Measurements from ENCODE around the gene KCND3. TPM values are rescaled to one million over a fixed set of nuclear protein-coding genes. Genes with fewer than 3 reads are reported as not detected.

The KCND3 gene
- total and polyA plus RNA-seq, 2 donors (not counting 3 experiments of a cell fraction or from before 2014, with no cell fraction given) = 0.03 TPM; not detected in 1

GRCh38 chr1:112027696-112028095, 38.2 kb upstream of the KCND3 start:
- H3K4me3 ChIP-seq (replicated peaks in 1 of 3; ENCODE audit: insufficient read depth in 1 of 3, low read depth in 1 of 3, low read length in 3 of 3) = no peak overlapping the region
- FAIRE-seq (no peak), DNase-seq (ENCODE audit: low read depth, low spot score) (no peak)
- no peak overlapping the region for H3K27ac ChIP-seq (ENCODE audit: insufficient read depth, low read depth, low read length)
- dilution Hi-C loops (cut with MboI; ENCODE audit: extremely low pct_ligation_motif_present, low sequenced_read_pairs) = no loop called here
- POLR2A ChIA-PET = no interaction called here
- CTCF ChIA-PET = no interaction called here
- H3K9me1 ChIP-seq (replicated peaks; ENCODE audit: control insufficient read depth, extremely low read depth, insufficient read depth, low read length) = no peaks in the 10 kb centered on the region
- H4K20me1 ChIP-seq (replicated peaks; ENCODE audit: control insufficient read depth, extremely low read depth, insufficient read depth, low read length) = no peaks in the 10 kb centered on the region
- no peak overlapping the region for H3K9ac ChIP-seq (replicated peaks; ENCODE audit: extremely low read depth, insufficient read depth, low read length)
- no TSS peak for BruUV-seq (replicated peaks)
- H3K27me3 ChIP-seq (ENCODE audit: control insufficient read depth in 2 of 2, insufficient read depth in 2 of 2, low read length in 2 of 2) = no peaks in the 10 kb centered on the region
- no peak overlapping the region for H3K4me2 ChIP-seq (ENCODE audit: insufficient read depth, low read length)
- no peaks in the 10 kb centered on the region for H3K4me1 ChIP-seq (ENCODE audit: control insufficient read depth, extremely low read depth, insufficient read depth, low read length)
- intact Hi-C loops (cut with micrococcal nuclease) = no loop called here
- TF ChIP-seq FOS (IDR thresholded peaks at IDR 0.05; ENCODE audit: borderline replicate concordance, insufficient read depth, low read length) (no peak), MAX (IDR thresholded peaks at IDR 0.05; ENCODE audit: insufficient read depth, insufficient read length) (no peak), POLR2A (IDR thresholded peaks at IDR 0.05; ENCODE audit: low read depth, low read length) (no peak), GATA2 (IDR thresholded peaks at IDR 0.05; ENCODE audit: insufficient read depth, insufficient read length, low read depth, low read length) (no peak), POLR2AphosphoS5 (IDR thresholded peaks at IDR 0.05; ENCODE audit: insufficient read depth, low read depth, low read length) (no peak), EZH2 (IDR thresholded peaks at IDR 0.05; ENCODE audit: borderline replicate concordance, low read depth, low read length, severe bottlenecking) (no peak), MYC (IDR thresholded peaks at IDR 0.05; ENCODE audit: low read depth, low read length) (no peak)
- H3K79me2 ChIP-seq (ENCODE audit: control insufficient read depth, insufficient read depth, low read length) = no peaks in the 10 kb centered on the region
- H3K36me3 ChIP-seq (ENCODE audit: control insufficient read depth in 2 of 2, extremely low read depth in 1 of 2, insufficient read depth in 2 of 2, low read length in 2 of 2) = no peaks in the 10 kb centered on the region
- H3K9me3 ChIP-seq (replicated peaks; ENCODE audit: control insufficient read depth, insufficient read depth, low read length) = no peaks in the 10 kb centered on the region
- H2AFZ ChIP-seq (ENCODE audit: low read depth, low read length) = no peak overlapping the region

- Histone ChIP-seq H4K20me1 (replicated peaks; ENCODE audit: control insufficient read depth, extremely low read depth, insufficient read depth, low read length) (no peaks in the 10 kb centered on the region), H3K79me2 (ENCODE audit: control insufficient read depth, insufficient read depth, low read length) (no peaks in the 10 kb centered on the region), H3K36me3 (ENCODE audit: control insufficient read depth in 2 of 2, extremely low read depth in 1 of 2, insufficient read depth in 2 of 2, low read length in 2 of 2) (no peaks in the 10 kb centered on the region), H3K9me3 (replicated peaks; ENCODE audit: control insufficient read depth, insufficient read depth, low read length) (no peaks in the 10 kb centered on the region), H3K9ac (replicated peaks; ENCODE audit: extremely low read depth, insufficient read depth, low read length) (no peak overlapping the region), H3K27me3 (ENCODE audit: control insufficient read depth in 2 of 2, insufficient read depth in 2 of 2, low read length in 2 of 2) (no peaks in the 10 kb centered on the region), H3K9me1 (replicated peaks; ENCODE audit: control insufficient read depth, extremely low read depth, insufficient read depth, low read length) (no peaks in the 10 kb centered on the region), H3K4me2 (ENCODE audit: insufficient read depth, low read length) (no peak overlapping the region), H3K27ac (ENCODE audit: insufficient read depth, low read depth, low read length) (no peak overlapping the region), H2AFZ (ENCODE audit: low read depth, low read length) (no peak overlapping the region), H3K4me3 (replicated peaks in 1 of 3; ENCODE audit: insufficient read depth in 1 of 3, low read depth in 1 of 3, low read length in 3 of 3) (no peak overlapping the region), H3K4me1 (ENCODE audit: control insufficient read depth, extremely low read depth, insufficient read depth, low read length) (no peaks in the 10 kb centered on the region)
- dilution Hi-C loops (cut with MboI; ENCODE audit: extremely low pct_ligation_motif_present, low sequenced_read_pairs) = no loop called here
- no TSS peak for BruUV-seq (replicated peaks)
- ChIA-PET CTCF (no interaction called here), POLR2A (no interaction called here)
- DNase-seq (ENCODE audit: low read depth, low spot score) (no peak), FAIRE-seq (no peak)
- no peak for TF ChIP-seq POLR2A (IDR thresholded peaks at IDR 0.05; ENCODE audit: low read depth, low read length)
- no peak for TF ChIP-seq GATA2 (IDR thresholded peaks at IDR 0.05; ENCODE audit: insufficient read depth, insufficient read length, low read depth, low read length)
- no peak for TF ChIP-seq JUN (IDR thresholded peaks at IDR 0.05; ENCODE audit: borderline replicate concordance, insufficient read depth, insufficient read length, low read depth)
- no peak for TF ChIP-seq MYC (IDR thresholded peaks at IDR 0.05; ENCODE audit: low read depth, low read length)
- no peak for TF ChIP-seq FOS (IDR thresholded peaks at IDR 0.05; ENCODE audit: borderline replicate concordance, insufficient read depth, low read length)
- no peak for TF ChIP-seq POLR2AphosphoS5 (IDR thresholded peaks at IDR 0.05; ENCODE audit: insufficient read depth, low read depth, low read length)
- TF ChIP-seq MAX (IDR thresholded peaks at IDR 0.05; ENCODE audit: insufficient read depth, insufficient read length) = no peak
- TF ChIP-seq EZH2 (IDR thresholded peaks at IDR 0.05; ENCODE audit: borderline replicate concordance, low read depth, low read length, severe bottlenecking) = no peak
- no peak for TF ChIP-seq CTCF (IDR thresholded peaks at IDR 0.05; ENCODE audit: extremely low read depth in 1 of 2, insufficient read depth in 1 of 2, low read depth in 1 of 2, low read length in 2 of 2)
- intact Hi-C loops (cut with micrococcal nuclease) = no loop called here
Observed at GRCh38 chr1:112026501-112026900, 37.0 kb upstream of the KCND3 start.

Measured in endothelial cell of umbilical vein (primary cell).